ENCODE measurements around the gene GPC5. TPM values are rescaled to one million over a fixed set of nuclear protein-coding genes. Genes with fewer than 3 reads are reported as not detected.

GPC5 gene
- total RNA-seq, 1 donor from 2014 or later = 0.17 TPM

GRCh38 chr13:91598655-91599054, 200.2 kb downstream of the GPC5 start:
- DNase-seq (ENCODE audit: low read depth) = no peak
- Histone ChIP-seq H3K27me3 (ENCODE audit: control insufficient read depth, insufficient read depth, low read length) (no peaks in the 10 kb centered on the region), H3K36me3 (ENCODE audit: control insufficient read depth, insufficient read depth, low read length) (no peaks in the 10 kb centered on the region), H3K4me3 (ENCODE audit: low read depth, low read length) (no peak overlapping the region)
- TF ChIP-seq, protein P1, sequence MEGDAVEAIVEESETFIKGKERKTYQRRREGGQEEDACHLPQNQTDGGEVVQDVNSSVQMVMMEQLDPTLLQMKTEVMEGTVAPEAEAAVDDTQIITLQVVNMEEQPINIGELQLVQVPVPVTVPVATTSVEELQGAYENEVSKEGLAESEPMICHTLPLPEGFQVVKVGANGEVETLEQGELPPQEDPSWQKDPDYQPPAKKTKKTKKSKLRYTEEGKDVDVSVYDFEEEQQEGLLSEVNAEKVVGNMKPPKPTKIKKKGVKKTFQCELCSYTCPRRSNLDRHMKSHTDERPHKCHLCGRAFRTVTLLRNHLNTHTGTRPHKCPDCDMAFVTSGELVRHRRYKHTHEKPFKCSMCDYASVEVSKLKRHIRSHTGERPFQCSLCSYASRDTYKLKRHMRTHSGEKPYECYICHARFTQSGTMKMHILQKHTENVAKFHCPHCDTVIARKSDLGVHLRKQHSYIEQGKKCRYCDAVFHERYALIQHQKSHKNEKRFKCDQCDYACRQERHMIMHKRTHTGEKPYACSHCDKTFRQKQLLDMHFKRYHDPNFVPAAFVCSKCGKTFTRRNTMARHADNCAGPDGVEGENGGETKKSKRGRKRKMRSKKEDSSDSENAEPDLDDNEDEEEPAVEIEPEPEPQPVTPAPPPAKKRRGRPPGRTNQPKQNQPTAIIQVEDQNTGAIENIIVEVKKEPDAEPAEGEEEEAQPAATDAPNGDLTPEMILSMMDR (IDR thresholded peaks at IDR 0.05; ENCODE audit: insufficient read depth, low read length, poor library complexity, severe bottlenecking) = no peak

GRCh38 chr13:91601273-91601672, 202.9 kb downstream of the GPC5 start:
- DNase-seq (ENCODE audit: low read depth) = no peak
- no peak overlapping the region for H3K4me3 ChIP-seq (ENCODE audit: low read depth, low read length)
- TF ChIP-seq, protein P1 (IDR thresholded peaks at IDR 0.05; ENCODE audit: insufficient read depth, low read length, poor library complexity, severe bottlenecking) = no peak

GRCh38 chr13:91601807-91602206, 203.4 kb downstream of the GPC5 start:
- Histone ChIP-seq H3K4me3 (ENCODE audit: low read depth, low read length) (no peak overlapping the region), H3K36me3 (ENCODE audit: control insufficient read depth, insufficient read depth, low read length) (no peaks in the 10 kb centered on the region), H3K27me3 (ENCODE audit: control insufficient read depth, insufficient read depth, low read length) (no peaks in the 10 kb centered on the region)
- TF ChIP-seq, protein P1 (IDR thresholded peaks at IDR 0.05; ENCODE audit: insufficient read depth, low read length, poor library complexity, severe bottlenecking) = no peak
- DNase-seq (ENCODE audit: low read depth) = no peak

More at GRCh38 chr13:91601273-91601672, 202.9 kb downstream of the GPC5 start:
- no peaks in the 10 kb centered on the region for H3K27me3 ChIP-seq (ENCODE audit: control insufficient read depth, insufficient read depth, low read length)
- no peaks in the 10 kb centered on the region for H3K36me3 ChIP-seq (ENCODE audit: control insufficient read depth, insufficient read depth, low read length)

DNA sequence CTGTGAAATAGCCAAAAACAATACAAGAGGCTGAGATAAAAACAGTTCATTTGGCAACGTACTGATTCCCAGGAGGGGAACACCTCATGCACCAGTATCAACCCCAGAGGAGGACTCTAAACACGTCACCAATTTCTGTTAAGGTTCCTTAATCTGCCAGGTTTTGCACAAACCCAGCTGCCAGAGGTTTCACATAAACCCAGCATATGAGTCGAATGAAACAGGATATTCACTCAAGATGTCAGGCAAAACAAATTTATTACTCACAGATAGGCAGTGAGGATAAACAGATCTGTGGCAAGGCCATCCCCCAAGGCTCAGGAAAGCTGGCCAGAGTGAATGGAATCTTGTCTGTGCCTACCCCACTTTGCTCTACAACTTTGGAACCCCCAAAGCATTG, 210.9 kb downstream of the GPC5 start:
- Histone ChIP-seq H3K4me3 (ENCODE audit: low read depth, low read length) (no peak overlapping the region), H3K36me3 (ENCODE audit: control insufficient read depth, insufficient read depth, low read length) (no peaks in the 10 kb centered on the region), H3K27me3 (ENCODE audit: control insufficient read depth, insufficient read depth, low read length) (no peaks in the 10 kb centered on the region)
- no peak for DNase-seq (ENCODE audit: low read depth)
- TF ChIP-seq, protein P1 (IDR thresholded peaks at IDR 0.05; ENCODE audit: insufficient read depth, low read length, poor library complexity, severe bottlenecking) = no peak

DNA sequence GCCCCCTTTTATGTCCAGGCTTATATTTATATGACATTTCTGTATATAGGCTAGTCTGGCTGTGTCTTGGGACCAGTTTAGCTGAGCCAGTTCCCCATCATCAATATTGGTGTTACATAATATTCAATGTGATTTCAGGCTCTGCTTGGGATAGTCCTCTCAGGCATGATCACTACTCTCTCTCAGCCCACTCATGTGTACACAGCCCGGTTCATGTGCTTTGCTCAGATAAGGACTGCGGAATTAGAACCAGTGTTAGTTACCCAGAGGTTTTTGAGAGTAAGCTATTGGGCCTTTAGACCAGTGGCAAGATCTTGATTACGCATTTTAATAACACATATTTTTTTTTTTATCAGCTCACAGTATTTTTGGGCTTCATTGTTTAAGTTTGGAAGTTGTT, 219.9 kb downstream of the GPC5 start:
- no peak for DNase-seq (ENCODE audit: low read depth)
- no peak overlapping the region for H3K4me3 ChIP-seq (ENCODE audit: low read depth, low read length)
- no peaks in the 10 kb centered on the region for H3K27me3 ChIP-seq (ENCODE audit: control insufficient read depth, insufficient read depth, low read length)
- TF ChIP-seq, protein P1 (IDR thresholded peaks at IDR 0.05; ENCODE audit: insufficient read depth, low read length, poor library complexity, severe bottlenecking) = no peak
- no peaks in the 10 kb centered on the region for H3K36me3 ChIP-seq (ENCODE audit: control insufficient read depth, insufficient read depth, low read length)

- TF ChIP-seq, protein P1 (IDR thresholded peaks at IDR 0.05; ENCODE audit: insufficient read depth, low read length, poor library complexity, severe bottlenecking) = no peak
- H3K27me3 ChIP-seq (ENCODE audit: control insufficient read depth, insufficient read depth, low read length) = no peaks in the 10 kb centered on the region
- DNase-seq (ENCODE audit: low read depth) = no peak
- no peaks in the 10 kb centered on the region for H3K36me3 ChIP-seq (ENCODE audit: control insufficient read depth, insufficient read depth, low read length)
- no peak overlapping the region for H3K4me3 ChIP-seq (ENCODE audit: low read depth, low read length)
Measured at GRCh38 chr13:91620670-91621141, 222.3 kb downstream of the GPC5 start.
